ENCODE data around the gene KLRC3.
"Not testable (repeated sequence)": the region's sequence is repeated elsewhere in the genome, so short reads cannot be mapped to it uniquely, and the experiment has no call there.

Gene KLRC3

GRCh38 chr12:10420334-10420733 lies at the start of gene KLRC3:
KLRC3 (minus strand) TSS chr12:10420595; CDS start chr12:10420550, 45 bp downstream.
- H3K27ac ChIP-seq; DNase-seq (ENCODE audit: low read depth, low spot score): not testable (repeated sequence)

DNA sequence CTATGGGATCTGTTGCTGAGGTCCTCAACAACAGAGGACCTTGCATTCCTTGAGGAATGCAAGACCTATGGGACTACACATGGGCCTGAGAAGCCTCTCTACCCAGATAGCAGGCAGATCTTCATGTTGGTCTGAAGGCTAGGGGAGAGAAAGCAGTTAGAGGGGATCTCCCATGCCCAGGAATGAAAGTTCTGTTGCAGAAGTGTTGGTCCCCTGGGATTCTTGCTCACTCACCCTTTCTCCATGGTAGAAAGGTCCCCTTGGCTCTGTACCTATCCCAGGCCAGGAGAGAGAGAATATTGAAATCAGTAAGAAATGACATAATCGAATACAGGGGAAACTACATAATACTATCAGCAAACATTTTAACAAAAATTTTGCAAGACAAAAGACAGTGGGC lies 49.3 kb upstream of the KLRC3 start:
- DNase-seq (ENCODE audit: low read depth, low spot score), result no peak
- H3K27ac ChIP-seq, result no peak overlapping the region

GRCh38 chr12:10466311-10466710 lies 45.9 kb upstream of the KLRC3 start:
- H3K27ac ChIP-seq, result no peak overlapping the region
- no peak for DNase-seq (ENCODE audit: low read depth, low spot score)

DNA sequence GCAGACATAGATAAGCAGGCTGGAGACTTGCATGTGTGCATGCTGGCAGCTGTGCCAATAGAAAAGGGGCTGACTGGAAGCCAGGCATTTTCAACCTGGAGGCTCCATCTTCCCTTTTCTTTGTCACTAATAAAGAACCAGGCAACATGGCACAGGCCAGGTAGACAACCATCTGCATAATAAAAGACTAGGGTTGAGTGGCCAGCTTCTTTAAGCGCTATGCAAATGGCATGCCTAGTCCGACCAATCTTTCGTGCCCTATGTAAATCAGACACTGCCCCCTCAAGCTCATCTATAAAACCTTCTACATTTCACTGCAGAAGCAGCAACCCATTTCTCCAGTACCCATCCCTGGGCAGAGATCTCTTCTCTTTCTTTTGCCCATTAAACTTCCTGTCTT lies 37.4 kb upstream of the KLRC3 start:
- DNase-seq (ENCODE audit: low read depth, low spot score), result no peak
- H3K27ac ChIP-seq, result no peak overlapping the region

GRCh38 chr12:10456856-10457255 lies 36.5 kb upstream of the KLRC3 start:
- H3K27ac ChIP-seq, result no peak overlapping the region
- DNase-seq (ENCODE audit: low read depth, low spot score), result no peak

DNA sequence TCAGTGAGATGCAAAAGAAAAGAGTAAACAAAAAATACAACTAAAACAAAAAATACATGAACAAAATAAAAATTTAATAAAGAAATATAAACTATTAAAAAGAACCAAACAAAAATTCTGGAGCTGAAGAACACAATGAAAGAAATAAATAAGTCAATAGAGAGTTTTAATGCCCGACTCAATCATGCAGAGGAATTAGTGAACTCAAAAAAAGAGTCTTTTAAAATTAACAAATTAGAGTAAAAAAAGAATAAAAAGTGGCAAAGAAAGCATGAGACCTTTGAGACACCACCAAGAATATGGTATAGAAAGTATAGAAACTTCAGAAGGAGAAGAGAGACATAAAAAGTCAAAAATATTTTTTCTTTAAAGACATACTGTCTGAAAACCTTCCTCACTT lies 35.4 kb upstream of the KLRC3 start:
- H3K27ac ChIP-seq, result no peak overlapping the region
- no peak for DNase-seq (ENCODE audit: low read depth, low spot score)

DNA sequence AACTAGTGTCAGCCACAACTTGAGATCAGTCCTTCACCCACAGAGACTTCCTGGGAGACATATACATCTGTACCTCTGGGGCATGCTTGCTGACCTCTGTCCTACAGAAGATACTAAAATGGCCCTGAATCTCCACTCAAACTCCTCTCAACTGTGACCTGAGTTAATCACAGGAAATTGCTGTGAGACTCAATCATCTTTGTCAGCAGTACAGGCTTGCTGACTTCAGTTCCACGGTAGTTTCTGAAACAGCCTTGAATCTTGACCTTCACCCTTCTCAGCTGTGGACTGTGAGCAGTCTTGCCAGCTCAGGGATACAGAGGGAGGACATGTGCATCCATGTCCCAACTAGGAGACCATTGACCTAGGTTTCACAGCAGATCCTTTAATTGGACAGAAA lies 34.1 kb upstream of the KLRC3 start:
- no peak for DNase-seq (ENCODE audit: low read depth, low spot score)
- no peak overlapping the region for H3K27ac ChIP-seq

GRCh38 chr12:10453156-10453555 lies 32.8 kb upstream of the KLRC3 start, which contains the start of gene KLRC1:
KLRC1 (minus strand) TSS chr12:10453377; CDS start chr12:10451156, 2,221 bp downstream.
- peak; percentile 36 for DNase-seq (ENCODE audit: low read depth, low spot score)
- peak within 1 kb of the TSS; percentile 14 for H3K27ac ChIP-seq

GRCh38 chr12:10448236-10448635 lies 27.8 kb upstream of the KLRC3 start:
- H3K27ac ChIP-seq, result no peak overlapping the region
- no peak for DNase-seq (ENCODE audit: low read depth, low spot score)

DNA sequence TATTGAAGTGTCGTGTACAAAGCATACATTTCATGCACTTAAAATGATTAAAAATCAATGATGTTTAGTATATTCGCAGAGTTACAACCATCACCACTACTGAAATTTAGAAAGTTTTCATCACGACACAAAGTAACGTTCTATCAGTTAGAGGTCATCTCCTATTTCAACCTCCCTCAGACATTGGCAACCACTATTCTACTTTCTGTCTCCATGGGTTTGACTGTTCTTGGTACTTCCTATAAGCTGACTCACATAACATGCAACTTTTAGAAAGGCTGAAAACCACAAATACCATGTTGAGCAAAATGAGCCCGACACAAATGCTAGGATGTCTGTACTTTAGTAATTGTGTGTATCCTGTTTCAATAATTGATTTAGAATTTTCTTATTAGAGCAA lies 25.7 kb upstream of the KLRC3 start:
- not testable (repeated sequence) for H3K27ac ChIP-seq

DNA sequence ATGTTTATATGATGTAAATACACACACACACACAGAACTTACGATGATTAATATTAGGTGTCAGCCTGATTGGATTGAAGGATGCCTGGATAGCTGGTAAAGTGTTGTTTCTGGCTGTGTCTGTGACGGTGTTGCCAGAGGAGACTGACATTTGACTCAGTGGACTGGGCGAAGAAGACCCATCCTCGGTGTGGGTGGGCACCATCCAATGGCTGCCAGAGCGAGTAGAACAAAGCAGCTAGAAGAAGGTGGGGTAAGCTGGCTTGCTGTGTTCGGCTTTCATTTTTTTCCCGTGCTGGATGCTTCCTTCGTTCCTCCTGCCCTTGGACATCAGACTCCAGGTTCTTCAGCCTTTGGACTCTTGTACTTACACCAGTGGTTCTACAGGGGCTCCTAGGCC lies 20.7 kb upstream of the KLRC3 start:
- DNase-seq (ENCODE audit: low read depth, low spot score); H3K27ac ChIP-seq: not testable (repeated sequence)

More for the DNA sequence above, 25.7 kb upstream of the KLRC3 start:
- not testable (repeated sequence) for DNase-seq (ENCODE audit: low read depth, low spot score)

DNA sequence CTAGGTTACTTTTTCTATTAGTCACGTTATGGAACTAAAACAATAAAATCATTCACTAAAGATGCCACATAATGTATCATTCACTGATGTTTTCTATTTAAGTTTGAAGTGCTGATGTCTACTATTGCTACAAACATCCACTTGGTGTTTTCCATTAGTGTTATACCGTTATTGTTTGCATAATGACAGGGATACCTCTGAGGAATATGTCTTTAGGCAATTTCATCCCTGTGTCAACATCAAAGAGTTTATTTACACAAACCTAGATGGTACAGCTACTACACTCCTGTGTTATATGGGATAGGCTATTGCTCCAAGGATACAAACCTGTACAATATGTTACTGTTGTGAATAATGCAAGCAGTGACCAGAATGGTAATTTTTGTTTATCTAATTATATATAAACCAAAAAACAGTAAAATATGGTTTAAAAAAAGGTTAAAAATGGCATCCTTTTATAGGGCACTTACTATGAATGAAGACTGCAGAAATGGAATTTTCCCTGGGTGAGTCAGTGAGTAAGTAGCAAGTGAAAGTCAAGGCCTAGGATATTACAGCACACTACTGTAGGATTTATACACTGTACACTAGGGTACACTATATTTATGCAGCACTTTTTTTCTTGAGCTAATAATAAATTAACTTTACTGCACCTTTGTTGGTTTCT lies 19.3 kb upstream of the KLRC3 start:
- H3K27ac ChIP-seq; DNase-seq (ENCODE audit: low read depth, low spot score): not testable (repeated sequence)

DNA sequence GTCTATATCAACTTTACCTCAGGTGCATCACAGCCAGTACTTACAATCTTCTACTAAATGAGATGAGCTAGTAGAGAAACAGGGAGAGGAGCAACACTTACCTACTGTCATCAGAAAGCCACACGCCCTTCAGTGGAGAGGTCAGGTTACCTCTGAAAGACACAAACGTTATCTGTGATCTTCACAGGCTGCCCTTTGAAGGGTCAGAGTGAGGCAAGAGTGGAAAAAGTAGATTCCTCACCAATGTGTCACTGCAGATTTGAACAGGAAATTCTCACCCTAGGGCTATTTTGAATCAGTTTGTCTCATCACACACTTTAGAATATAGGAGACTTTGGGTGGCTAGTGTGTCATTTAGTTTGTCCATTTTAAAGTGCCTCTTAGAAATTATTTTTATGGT lies 17.2 kb upstream of the KLRC3 start:
- not testable (repeated sequence) for DNase-seq (ENCODE audit: low read depth, low spot score); H3K27ac ChIP-seq

DNA sequence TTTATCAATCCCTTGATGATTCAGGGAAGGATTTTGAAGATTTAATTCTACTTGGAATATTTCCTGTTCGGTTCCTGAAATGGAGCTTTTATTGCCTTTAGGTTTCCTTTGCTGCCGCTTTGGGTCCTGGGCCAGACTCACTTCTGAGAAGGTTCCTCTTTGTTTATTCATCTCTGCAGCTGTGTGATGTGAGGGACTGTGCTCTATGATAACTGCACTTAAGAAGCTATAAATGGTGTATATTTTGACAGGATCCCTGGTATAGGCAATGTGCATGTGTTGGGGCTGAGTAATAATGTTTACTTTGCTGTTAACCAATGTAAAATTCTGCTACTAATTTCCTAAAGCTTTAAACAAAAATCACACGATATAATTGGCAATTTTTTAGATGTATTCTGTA lies 15.4 kb upstream of the KLRC3 start, which contains the start of gene KLRC2:
TSS of gene KLRC2 (minus strand) at position 195 of the 400 bp plus-strand sequence. CDS start at position 171, 24 bp downstream.
- not testable (repeated sequence) for DNase-seq (ENCODE audit: low read depth, low spot score); H3K27ac ChIP-seq

DNA sequence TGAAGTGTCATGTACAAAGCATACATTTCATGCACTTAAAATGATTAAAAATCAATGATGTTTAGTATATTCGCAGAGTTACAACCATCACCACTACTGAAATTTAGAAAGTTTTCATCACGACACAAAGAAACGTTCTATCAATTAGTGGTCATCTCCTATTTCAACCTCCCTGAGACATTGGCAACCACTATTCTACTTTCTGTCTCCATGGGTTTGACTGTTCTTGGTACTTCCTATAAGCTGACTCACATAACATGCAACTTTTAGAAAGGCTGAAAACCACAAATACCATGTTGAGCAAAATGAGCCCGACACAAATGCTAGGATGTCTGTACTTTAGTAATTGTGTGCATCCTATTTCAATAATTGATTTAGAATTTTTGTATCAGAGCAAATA lies 10.2 kb upstream of the KLRC3 start:
- not testable (repeated sequence) for H3K27ac ChIP-seq; DNase-seq (ENCODE audit: low read depth, low spot score)

DNA sequence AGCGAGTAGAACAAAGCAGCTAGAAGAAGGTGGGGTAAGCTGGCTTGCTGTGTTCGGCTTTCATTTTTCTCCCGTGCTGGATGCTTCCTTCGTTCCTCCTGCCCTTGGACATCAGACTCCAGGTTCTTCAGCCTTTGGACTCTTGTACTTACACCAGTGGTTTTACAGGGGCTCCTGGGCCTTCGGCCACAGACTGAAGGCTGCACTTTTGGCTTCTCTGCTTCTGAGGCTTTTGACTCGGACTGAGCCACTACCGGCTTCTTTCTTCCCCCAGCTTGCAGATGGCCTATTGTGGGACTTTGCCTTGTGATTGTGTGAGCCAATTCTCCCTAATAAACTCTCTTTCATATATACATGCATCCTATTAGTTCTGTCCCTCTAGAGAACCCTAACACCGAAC lies 5.5 kb upstream of the KLRC3 start:
- not testable (repeated sequence) for H3K27ac ChIP-seq; DNase-seq (ENCODE audit: low read depth, low spot score)

GRCh38 chr12:10424260-10424899 lies 4.0 kb upstream of the KLRC3 start:
- not testable (repeated sequence) for DNase-seq (ENCODE audit: low read depth, low spot score); H3K27ac ChIP-seq

GRCh38 chr12:10422159-10422558 lies 1.8 kb upstream of the KLRC3 start:
- DNase-seq (ENCODE audit: low read depth, low spot score); H3K27ac ChIP-seq: not testable (repeated sequence)

DNA sequence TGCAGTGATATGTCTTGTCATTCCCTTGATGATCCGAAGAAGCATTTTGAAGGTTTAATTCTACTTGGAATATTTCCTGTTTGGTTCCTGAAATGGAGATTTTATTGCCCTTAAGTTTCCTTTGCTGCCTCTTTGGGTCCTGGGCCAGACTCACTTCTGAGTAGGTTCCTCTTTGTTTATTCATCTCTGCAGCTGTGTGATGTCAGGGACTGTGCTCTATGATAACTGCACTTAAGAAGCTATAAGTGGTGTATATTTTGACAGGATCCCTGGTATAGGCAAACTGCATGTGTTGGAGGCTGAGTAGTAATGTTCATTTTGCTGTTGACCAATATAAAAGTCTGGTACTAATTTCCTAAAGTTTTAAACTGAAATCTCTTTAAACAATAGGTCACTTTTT lies 11.0 kb downstream of the KLRC3 start, which contains the start of gene KLRC4:
TSS of gene KLRC4 (minus strand) at position 366 of the 400 bp plus-strand sequence. CDS start at position 184, 182 bp downstream.
- H3K27ac ChIP-seq, result no peak within 1 kb of the TSS
- no peak for DNase-seq (ENCODE audit: low read depth, low spot score)

GRCh38 chr12:10408842-10409241 lies 11.6 kb downstream of the KLRC3 start:
- DNase-seq (ENCODE audit: low read depth, low spot score), result no peak
- H3K27ac ChIP-seq, result no peak overlapping the region

DNA sequence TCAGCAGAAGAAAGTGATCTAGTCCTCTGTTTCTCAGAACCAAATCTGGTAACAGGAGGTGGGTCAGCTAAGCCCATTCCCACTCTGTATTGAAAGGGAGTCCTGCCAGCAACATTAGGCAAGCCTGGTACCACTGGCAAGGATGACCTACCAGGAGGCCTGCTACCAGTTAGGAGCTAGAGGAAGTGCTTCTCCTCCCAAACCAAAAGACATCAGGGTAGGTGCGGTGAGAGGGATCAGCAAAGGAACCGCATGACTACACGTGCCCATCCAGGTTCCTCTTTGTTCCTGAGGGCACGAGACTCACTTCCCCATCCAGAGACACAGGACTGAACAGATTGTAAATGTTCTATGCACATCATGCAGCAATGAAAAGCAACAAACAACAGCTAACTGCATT lies 13.7 kb downstream of the KLRC3 start:
- no peak overlapping the region for H3K27ac ChIP-seq
- DNase-seq (ENCODE audit: low read depth, low spot score), result no peak

Measured in epithelial cell of prostate (primary cell).